Stimulated activated CD8-positive, alpha-beta memory T cell treated with anti-CD3 and anti-CD28 coated beads, Interleukin-2, amount 100 ng/mL, for 1 hour (primary cell): ENCODE measurements around the gene ARSB.
"Not testable (repeated sequence)": the region's sequence is repeated elsewhere in the genome, so short reads cannot be mapped to it uniquely, and the experiment has no call there.

Experiments
- DNase-seq, 2 donors: peaks; one replicate each; pipeline ENCODE4 v3.0.0-alpha.2; 2020; ENCODE audit warnings: low read depth in 2 of 2

The ARSB gene

DNA sequence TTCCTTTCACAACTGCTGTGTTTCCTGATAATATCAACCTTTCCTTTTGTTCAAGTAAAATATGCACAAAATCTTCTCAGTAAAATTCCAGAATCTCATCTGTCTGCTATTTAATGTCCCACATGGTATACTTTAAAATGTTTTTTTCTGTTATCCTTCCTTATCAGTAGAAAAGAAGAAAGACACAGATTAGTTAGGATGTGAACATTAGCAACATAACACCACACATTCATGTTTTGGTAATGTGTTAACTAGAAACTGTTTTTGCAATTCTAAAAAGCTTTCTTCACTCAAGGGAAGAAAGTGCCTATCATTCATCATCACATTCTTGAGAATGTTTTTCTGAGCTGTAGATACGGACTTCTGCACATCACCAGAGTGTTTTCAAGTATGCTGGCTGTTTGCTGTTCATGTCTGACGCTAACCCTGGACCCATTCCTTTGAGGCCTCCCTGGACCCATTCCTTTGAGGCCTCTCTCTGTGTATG is 10.5 kb upstream of the ARSB start:
- no peak for DNase-seq

DNA sequence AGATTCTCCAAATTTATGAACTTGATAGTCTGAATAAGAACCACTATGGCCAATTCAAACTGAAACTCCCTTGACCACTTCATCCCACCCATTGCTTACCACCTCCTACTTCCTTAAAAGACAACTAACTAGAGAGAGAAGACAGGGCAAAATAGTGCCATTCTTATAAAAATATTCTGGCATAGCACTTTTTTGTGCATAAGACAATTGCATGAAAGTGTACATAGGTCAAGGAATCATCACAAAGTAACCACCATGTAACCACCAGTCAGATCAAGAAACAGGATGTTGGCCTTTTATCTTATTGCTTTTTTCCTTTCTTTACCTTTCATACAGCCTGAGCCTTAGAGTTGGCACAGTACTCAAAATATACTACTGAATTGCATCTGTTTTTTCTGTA is 8.1 kb upstream of the ARSB start:
- no peak for DNase-seq

DNA sequence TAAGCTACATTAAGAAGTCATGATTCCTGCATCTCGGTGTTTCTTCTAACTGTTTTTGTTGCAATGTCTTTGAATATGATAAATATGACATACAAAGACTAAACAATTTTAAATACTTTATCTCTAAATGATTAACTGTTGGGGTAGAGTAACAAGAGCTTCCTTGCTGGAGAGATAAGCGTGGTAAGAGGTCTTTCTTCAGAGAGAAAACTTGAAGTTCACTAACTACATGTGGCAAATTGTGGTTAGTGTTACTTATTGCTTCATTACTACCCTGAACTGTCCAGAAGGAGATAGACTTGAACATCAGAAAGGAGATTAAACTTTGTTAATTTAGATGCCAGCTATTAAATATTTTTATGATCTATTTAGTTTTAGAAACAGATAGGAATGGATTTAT is 7.0 kb upstream of the ARSB start:
- no peak for DNase-seq

DNA sequence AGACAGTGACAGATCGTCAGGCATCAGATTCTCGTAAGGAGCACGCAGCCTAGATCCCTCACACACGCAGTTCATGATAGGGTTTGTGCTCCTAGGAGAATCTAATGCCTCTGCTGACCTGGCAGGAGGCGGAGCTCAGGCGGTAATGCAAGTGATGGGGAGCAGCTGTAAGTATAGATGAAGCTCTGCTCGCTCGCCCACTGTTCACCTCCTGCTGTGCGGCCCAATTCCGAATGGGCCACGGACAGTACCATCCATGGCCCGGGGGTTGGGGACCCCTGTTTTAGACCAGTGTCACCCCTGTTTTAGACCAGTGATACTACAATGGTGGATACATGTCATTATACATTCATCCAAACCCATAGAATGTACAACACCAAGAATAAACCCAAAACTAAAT is 4.0 kb upstream of the ARSB start:
- no peak for DNase-seq

DNA sequence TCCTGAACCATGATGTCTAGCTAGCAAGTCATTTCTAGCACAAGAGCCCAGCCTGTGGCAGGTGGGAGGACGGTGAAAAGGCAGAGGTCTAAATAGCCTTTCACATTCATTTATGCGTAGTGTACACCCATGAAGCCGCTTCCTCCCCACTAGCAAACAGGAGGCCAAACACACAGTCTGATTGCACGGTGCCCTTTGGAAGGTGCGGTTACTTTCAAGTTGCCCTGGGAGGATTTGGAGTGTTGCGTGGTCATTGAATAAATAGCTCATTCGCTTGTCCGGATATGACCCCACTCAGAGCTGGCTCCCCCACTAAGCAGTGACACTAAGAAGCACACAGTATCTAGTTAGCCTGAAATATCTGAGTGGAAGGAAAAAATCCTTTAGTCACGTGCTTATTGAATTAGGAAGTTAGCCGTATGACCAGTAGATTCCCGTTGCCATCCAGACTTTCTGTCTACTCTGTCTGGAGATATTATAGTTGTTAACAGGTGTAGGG is 664 bp upstream of the ARSB start:
- peak in 1 of 2 donors; percentile 5 for DNase-seq

DNA sequence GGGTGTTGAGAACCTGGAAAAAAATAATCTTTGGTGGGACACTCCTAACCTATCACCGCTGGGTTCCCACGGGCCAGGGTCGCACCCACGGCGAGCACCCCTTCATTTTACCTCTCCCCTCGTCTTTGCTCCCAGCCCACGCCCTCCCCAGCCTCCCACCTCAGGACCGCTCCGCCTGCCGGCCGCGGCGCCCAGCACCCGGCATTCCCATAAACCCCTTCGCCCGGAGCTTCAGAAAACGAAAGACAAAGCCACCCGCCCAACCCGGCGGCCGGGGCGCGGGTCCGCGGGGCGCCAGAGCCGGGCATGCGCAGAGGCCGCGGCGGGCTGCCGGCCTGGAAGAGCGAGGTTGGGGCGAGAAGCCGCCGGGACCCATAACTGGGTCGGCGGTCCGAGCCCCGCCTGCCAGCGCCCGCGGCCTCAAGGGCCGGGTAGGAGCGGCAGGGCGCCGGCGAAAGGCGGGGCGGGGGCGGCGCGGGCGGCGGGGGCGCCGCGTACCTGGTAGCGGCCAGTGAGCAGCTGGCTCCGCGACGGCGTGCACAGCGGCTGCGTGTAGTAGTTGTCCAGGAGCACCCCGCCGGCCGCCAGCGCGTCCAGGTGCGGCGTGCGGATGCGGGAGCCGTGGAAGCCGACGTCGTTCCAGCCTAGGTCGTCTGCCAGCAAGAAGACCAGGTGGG is 533 bp downstream of the ARSB start:
- peak; percentile 58 to 61 for DNase-seq

DNA sequence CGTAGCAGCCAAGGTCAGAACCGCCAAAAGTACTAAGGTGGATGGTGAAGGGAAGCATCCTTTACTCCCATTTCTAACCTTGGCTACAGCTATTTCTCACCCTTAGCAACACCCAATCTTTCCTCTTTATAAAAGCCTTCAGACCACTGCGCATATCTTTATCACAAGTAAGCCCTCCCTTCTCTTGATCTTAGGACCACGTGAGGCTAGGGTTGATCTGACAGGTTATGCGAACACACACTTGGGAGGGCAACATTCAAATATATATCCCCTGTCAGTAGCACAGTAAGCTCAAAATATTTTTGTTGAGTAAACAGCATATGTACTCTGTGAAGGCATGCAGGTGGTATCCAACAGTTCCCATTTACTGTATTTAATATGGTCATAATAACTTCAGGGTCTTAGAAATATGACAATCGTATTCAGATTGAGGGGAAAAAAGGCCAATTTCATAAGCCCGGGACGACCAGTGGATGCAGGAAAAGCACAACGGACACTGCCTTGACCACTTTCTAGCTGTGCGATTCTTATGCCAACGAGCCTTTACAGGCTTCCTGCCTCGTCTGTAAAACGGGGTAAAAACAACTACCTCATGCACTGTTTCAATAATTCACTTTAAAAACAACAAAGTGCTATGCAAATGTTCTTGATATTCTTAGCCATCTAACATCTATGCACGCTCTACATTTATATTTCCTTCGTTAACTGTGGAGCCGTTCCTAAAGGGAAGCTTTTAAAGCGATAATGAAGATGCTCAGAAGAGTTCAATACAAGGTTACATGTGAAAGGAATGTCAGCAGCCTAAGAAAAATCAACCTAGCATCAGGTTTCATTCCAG is 1.3 kb downstream of the ARSB start:
- DNase-seq, result no peak

DNA sequence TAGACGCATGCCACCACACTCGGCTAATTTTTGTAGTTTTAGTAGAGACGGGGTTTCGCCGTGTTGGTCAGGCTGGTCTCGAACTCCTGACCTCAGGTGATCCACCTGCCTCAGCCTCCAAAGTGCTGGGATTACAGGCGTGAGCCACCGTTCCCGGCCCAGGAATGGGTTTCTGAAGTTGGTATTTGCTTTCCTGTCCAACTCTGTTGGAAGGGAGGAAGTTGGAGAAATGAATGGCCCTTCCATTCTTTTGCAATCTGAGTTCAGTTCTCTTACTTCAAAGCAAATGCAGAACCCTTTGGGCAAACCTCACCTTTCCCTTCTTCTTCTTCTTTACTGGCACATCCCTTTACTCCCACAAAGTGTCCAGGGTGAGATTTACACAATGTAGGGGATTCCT is 1.9 kb downstream of the ARSB start:
- not testable (repeated sequence) for DNase-seq

DNA sequence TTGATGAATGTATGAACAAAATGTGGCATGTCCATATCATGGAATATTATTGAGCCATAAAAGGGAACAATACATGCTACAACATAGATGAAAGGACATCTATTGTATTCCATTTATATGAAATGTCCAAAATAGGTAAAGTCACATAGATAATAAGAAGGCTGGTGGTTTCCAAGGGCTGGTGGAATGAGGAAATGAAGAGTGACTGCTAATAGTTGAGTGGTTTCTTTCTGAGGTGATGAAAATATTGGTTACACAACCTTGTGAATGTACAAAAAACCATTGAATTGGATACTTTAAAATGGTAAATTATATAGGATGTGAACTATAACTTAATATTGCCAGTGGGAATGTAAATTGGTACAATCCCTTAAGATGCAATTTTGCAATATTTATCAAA is 5.2 kb downstream of the ARSB start:
- no peak for DNase-seq

DNA sequence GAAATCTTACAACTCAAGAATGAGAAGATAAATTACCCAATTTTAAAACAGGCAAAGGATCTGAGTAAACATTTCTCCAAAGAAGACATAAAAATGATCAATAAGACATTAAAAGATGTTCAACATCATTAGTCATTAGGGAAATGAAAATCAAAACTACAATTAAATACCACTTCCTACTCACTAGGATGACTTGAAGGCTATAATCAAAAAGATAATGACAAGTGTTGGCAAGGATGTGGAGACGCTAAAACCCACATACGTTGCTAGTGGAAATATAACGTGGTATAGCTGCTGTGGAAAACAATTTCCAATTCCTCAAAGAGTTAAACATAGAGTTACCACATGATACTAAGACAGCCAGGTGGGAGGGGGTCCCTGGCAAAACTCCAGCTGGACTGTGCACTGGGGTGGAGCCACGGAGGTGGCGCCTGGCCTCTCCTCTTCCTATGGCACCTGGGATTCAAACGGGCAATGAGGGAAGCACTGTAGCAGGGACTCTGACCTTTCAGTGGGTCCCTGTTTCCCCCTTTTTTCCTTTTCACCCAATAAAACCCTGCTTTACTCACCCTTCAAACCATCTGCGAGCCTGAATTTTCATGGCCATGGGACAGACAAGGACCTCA is 5.9 kb downstream of the ARSB start:
- DNase-seq, result no peak

DNA sequence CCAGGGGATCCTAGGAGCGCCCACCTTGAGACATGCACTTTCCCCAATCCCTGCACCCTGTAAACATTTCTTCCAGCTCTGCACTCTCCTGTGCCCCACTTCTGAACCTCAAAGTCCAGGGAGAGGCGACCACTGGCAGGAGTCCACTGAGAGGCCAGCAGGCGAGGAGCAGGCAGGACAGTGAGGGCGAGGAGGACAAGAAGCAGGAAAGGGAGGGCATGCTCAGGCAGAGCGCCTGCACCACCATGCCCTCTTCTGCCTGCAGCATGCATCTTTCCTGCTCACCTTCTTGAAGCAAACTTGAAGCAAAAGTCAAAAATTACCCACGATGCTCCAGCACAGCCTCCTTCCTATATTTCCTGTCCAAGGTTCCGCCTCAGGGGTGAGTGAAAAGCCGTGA is 10.1 kb downstream of the ARSB start:
- no peak for DNase-seq

DNA sequence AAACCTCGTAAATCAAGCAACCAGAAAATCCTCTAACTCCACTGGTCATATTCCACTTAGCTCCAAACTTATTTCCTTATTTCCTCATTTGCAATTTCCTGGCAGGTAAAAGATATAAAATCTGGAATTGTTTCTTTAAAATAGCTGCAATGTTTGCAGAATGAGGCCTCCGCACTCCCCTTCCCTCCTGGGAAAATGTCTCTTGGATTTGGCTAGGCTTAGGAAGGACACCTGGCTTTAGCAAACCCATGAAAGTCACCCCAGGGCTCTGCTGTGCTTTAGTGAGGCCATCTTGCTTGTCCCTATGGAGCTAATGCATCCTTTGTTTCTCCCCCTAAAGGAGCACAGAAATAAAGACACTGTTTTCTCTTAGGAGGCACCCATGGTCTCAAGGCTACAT is 10.5 kb downstream of the ARSB start:
- no peak for DNase-seq

DNA sequence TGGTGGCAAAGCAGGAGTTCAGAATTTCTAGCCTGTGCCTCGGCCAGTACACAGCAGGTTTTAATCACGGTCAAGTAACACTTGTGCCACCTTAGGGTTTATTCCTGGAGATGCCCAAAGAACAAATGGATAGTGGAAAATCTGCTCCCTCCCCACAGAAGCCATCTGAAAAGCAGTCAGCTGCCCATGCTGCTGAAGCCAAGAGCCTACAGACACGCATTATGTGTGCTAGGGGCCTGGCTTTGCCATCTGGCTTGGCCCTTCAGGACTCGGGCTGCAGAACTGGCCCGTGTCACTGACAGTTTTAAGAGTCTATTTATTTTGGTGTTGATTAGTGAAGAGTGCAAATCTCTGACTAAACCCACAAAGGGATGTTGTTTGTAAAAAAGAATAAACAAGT is 11.1 kb downstream of the ARSB start:
- DNase-seq, result no peak

DNA sequence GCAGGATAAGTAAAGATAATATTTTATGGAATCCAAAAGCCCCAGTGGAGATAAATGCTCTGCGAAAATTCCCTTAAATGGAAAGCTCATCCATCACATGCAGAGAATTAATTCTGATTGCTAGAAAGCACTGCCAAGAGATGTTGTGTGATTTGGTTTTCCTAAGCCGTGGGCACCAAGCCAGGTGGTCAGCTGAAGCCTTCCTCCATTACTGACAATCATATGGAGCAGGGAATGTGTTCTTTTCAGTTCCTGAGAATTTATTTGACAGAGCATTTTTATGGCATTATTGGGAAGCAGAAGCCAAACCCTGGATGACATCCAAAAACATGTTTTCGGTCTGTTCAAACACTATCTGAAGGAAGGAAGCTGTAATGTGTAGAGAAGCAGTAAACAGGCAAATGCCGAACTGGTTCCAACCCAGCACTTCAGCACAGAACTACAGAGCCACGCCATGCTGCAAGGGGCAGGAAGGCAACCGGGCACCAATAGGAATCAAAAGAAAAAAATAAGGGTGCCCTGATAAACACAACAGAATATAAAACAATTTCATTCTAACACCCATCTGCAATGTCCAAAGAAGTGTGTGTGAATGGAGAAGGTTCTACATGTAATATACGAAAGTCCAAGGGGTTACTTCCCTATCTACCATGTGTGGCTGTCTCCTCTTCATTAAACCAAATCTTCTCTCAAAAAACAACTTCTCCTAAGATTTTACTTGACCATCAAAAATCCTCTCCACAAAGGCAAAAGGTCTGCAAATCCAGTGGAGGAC is 12.3 kb downstream of the ARSB start:
- no peak for DNase-seq

DNA sequence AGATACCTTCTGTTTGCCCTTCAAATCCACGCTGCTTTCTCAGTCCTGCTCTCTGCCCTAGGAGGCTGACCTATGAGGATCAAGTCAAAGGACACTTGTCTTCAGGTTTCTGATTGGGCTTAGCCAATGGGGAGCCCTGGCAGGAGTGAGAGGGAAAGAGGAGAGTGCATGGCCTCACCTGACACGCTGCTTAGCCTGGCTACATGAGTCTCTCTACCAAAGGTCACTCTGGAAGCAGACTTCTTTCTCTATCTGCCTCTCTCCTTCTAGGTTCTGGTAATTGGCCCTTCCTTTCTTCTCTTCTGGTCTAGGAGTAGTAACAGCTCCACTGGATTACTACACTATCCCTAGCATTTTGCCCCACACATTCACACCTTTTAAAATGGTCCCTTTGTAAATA is 13.1 kb downstream of the ARSB start:
- no peak for DNase-seq

DNA sequence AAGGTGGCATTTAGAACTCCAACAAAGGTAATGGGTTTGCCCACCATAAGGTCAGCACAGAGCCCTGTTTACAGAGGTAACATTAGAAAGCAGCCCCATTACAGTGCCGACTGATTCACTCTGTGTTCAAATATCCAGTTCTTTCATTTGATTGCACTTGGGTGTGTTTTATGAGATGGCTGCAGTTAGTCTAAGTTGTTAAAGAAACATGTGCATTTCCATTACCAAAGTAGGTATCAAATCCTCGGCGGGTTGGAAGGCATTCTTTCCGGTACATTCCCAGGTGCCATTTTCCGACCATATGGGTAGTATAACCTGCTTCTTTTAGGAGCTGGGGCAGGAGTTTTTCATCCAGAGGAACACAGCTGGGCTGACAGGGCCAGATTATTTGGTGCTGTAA is 16.3 kb downstream of the ARSB start:
- no peak for DNase-seq

DNA sequence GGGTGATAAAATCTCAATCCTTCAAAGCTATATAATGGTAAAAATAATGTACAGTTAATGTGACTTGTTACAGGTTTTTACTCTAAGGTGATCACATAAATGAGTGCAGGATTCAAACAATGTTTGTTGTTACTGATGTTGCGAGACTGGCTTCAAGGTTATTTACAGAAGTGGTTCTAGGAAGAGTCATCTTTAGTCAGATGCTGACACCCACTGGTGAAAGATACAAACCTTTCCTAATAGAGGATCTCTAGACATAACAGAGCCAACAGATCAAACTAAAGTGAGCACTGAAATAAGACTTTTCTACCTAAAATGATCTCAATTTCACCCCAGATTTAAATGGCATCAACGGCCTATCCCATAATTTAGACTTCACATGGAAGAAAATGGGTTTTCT is 20.2 kb downstream of the ARSB start:
- DNase-seq, result no peak

DNA sequence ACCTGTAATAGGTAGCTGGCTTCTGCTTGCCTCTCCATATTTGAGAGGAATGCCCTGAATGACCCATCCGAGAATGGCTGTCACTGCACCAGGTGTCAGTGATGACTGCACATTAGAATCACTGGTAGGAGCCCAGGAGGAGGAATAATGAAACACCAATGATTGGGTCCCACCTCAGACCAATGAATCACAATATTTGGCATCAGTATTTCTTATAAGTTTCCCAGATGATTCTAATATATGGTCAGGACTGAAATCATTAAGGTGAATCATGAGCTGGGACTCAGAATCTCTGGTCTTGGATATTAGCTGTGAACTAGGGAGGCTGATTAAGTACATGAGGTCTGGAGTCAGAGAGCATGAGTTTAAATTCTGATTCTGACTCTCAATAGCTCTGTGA is 23.4 kb downstream of the ARSB start:
- no peak for DNase-seq

DNA sequence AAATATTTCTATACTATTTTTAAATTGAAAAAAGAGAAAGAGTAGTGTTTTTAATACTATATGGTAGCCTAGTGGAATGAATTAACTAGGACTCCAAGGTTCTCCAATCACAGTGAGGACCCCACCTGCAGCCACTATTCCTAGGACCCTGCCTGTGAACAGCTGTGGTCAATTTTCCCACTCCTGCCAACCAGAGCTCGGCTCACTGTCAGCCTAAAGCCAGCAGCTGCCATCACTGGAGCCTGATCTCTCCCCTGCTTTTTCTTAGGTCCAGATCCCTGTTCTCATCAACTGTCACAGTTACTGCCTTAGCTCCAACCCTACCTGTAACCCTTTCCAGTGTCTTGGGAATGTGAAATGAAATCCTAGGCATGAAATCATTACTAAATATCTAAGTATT is 25.3 kb downstream of the ARSB start:
- no peak for DNase-seq

DNA sequence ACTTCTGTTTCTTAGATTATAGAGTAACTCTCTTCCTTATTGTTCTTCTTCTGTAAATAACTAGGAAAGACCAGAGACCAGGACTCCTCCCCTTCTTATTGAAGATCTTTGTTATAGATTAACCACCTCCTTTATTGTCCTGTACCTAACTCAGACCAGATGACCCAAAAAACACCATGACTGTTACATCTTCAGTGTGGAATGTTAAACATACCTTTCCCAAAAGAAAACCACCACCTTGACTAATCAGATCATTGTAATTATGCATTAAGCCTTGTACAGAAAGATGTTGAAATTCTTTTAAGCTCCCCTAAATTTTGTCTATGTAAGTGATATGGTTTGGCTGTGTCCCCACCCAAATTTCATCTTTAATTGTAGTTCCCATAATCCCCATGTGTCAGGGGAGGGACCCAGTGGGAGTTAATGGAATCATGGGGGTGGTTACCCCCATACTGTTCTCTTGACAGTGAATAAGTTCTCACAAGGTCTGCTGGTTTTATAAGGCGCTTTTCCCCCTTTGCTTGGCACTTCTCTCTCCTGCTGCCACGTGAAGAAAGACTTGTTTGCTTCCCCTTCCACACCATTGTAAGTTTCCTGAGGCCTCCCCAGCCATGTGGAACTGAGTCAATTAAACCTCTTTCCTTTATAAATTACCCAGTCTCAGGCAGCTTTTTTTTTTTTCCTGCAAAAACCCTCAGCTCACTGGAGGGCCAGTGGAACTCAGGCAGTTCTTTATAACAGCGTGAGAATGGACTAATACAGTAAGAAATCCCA is 26.3 kb downstream of the ARSB start:
- DNase-seq, result no peak

DNA sequence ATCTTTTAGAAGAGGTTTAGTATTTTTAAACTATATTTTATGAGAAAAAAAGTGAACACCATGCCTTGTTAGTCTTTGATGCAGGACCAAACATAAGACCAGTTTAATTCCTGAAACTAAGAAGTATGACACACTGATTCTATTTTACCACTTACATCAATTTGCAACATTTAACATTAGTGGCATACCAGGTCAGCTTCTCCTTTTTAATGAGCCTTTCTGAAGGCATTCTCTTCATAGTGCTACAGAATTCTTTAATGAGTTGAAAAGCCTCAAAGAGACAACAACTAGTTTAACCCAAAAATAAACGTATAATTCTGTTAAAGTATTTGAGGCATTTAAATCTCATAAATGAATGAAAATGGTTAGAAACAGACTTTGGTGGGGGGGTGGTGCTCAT is 28.2 kb downstream of the ARSB start:
- no peak for DNase-seq
